Measurements from ENCODE around the gene BMP8B. TPM values are rescaled to one million over a fixed set of nuclear protein-coding genes. Genes with fewer than 3 reads are reported as not detected.
"Not testable (repeated sequence)": the region's sequence is repeated elsewhere in the genome, so short reads cannot be mapped to it uniquely, and the experiment has no call there.

The BMP8B gene
- total RNA-seq, 1 experiment from 2014 or later, result 12.6 TPM

DNA sequence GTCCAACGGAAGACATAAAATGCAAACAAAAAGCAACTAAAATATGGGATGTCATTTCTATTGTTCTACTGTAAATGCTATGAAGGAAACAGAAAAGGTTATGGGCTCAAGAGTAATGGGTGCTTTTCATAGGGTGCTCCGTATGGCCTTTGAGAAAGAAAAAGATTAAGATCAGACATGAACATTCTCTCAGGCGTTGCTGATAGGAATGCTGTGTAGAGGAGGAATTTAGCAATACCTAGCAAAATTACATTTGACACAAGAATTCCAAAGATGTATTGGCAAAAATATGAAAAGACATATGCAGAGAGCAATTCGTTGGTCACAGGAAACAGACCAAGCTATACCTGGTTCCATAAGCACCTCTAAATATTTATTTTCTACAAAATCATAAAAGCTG is 11.8 kb downstream of the BMP8B start:
- no peaks in the 10 kb centered on the region for H3K9me3 ChIP-seq (replicated peaks)
- no peaks in the 10 kb centered on the region for H3K36me3 ChIP-seq
- no peaks in the 10 kb centered on the region for H3K27me3 ChIP-seq
- H3K27ac ChIP-seq, result peak overlapping the region; percentile 31
- no peak overlapping the region for H3K4me3 ChIP-seq
- DNase-seq, result no peak
- H3K4me1 ChIP-seq, result peaks cover 15% of the 10 kb centered on the region

DNA sequence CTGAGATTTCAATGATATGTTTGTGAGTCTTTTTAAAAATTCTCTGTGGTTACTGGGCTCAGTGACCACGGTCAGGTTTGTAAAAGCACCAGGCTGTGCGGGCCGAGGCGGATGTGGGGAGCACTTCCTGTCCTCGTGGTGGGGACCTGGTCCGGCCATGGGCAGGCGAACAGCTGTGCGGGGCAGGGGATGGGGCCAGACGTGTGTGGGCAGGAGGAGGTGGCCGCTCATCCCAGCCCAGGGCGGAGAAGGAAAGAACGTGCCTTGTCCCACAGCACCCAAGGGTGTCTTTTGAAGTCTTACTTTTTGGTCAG is 12.3 kb downstream of the BMP8B start:
- Histone ChIP-seq H3K27me3 (no peaks in the 10 kb centered on the region), H3K9me3 (replicated peaks) (no peaks in the 10 kb centered on the region), H3K4me3 (no peak overlapping the region), H3K27ac (peak overlapping the region; percentile 31), H3K4me1 (peaks cover 15% of the 10 kb centered on the region), H3K36me3 (no peaks in the 10 kb centered on the region)
- peak; percentile 88 to 94 for DNase-seq

DNA sequence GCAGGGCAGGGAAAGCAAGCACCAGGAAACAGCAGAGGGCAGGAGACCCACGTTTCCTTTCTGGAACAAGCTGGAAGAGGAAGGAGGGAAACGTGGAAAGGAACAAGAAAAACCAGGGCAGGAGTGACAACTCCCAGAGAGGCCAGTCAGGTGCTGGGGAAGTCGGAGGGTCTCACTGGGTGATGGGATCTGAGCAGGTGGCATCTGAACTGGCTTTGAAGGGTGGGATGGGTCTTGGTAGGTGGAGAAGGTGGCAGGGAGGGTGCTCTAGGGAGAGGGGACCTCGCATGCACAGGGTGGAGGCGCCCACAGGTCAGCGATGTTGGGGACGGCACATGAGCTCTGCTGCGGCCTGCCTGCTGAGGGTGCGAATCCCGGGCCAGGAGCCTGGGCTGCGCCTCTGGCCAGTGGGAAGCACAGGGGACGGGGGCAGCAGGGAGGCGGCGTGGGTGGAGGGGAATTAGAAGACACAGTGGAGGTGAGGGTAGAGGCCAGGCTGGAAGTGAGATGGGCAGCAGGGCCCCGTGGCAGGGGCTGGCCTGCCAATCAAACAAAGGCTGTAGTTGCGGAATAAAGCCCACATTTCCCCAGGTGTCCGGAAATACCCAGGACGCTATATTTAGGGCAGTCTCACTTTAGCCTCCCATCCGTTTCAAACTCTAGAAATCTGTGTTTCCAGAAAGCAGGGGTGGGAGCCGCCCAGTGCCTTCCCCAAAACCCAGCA is 12.8 kb downstream of the BMP8B start:
- not testable (repeated sequence) for DNase-seq; H3K9me3 ChIP-seq (replicated peaks); H3K4me3 ChIP-seq; H3K27me3 ChIP-seq; H3K36me3 ChIP-seq
- H3K4me1 ChIP-seq, result peaks cover 15% of the 10 kb centered on the region
- peak overlapping the region; percentile 31 for H3K27ac ChIP-seq

DNA sequence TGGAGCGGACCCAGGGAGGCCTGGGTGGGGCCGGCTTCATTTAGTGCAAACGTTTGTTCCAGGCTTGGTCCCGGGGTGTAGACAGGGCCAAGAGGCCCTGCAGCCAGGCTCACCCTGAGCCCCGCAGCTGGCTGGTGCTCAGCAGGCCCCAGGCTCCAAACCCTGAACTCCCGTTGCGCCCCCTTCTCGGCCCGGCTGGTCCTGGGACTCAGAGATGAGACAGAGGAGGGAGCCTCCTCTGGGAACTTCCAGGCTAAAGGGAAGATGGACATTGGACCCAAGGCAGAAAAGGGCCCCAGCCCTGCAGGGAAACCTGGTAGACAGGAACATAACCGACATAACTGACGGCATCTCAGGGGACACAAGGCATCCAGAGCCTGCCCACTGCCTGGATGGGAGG is 13.5 kb downstream of the BMP8B start:
- H3K27me3 ChIP-seq; H3K36me3 ChIP-seq; DNase-seq; H3K4me3 ChIP-seq; H3K9me3 ChIP-seq (replicated peaks); H3K27ac ChIP-seq: not testable (repeated sequence)
- peaks cover 15% of the 10 kb centered on the region for H3K4me1 ChIP-seq

DNA sequence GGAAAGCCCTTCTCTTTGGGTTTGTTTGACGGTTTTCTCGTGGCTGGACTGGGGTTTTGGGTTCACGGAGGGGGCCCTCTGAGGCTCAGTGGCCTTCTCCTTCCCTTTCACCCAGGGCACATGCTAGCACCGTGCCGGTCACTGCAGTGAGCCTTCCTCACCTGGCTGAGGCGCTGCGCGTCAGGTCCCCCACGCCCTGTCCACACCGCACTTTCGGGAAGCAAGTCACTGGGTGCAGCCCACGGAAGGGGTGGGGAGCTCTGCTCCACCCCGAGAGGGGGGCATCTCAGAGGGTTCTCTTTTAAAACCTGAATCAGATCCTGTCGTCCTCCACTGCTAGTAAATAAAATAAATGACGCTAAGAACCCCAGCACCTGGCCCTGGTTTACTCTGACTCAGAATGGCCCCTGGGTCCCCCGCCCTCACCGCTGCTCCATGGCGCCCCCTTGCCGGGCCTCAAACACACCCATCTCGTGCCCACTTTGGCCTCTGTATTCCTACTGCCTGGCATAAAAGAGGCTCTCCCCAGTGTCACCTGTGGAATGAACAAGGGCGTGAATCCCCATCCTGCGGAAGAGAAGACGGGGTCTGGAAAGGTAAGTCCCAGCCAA is 15.2 kb downstream of the BMP8B start:
- not testable (repeated sequence) for H3K27me3 ChIP-seq; H3K9me3 ChIP-seq (replicated peaks); DNase-seq; H3K27ac ChIP-seq; H3K4me3 ChIP-seq; H3K36me3 ChIP-seq
- H3K4me1 ChIP-seq, result peaks cover 15% of the 10 kb centered on the region

DNA sequence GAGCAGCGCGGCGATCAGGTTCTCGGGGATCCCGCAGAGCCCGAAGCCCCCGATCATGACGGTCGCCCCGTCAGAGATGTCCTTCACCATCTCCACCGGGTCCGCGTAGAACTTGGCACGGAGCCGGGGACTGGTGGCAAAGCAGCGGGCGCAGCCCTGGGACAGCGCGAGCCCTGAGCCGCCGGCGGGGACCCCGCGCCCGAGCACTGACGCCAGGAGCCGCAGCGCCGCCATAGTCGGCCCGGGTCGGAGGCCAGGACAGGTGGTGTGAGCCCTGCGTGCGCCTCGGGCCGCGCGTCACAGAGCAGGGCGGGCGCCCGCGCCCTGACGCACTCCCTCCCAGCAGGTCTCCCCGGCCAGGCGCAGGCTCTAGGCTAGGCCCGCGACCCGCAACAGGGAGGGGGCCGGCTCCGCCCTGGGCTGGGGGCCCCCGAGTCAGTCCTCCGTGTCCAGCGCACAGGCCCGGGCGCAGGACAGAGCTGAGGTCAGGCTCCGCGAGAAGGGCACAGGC is 17.6 kb downstream of the BMP8B start, which contains the start of gene OXCT2:
Gene OXCT2 (minus strand): TSS at position 327 of the 511 bp plus-strand sequence. CDS start 93 bp downstream, at position 234.
- H3K27ac ChIP-seq; H3K36me3 ChIP-seq; DNase-seq; H3K4me1 ChIP-seq; H3K4me3 ChIP-seq; H3K9me3 ChIP-seq (replicated peaks); H3K27me3 ChIP-seq: not testable (repeated sequence)

DNA sequence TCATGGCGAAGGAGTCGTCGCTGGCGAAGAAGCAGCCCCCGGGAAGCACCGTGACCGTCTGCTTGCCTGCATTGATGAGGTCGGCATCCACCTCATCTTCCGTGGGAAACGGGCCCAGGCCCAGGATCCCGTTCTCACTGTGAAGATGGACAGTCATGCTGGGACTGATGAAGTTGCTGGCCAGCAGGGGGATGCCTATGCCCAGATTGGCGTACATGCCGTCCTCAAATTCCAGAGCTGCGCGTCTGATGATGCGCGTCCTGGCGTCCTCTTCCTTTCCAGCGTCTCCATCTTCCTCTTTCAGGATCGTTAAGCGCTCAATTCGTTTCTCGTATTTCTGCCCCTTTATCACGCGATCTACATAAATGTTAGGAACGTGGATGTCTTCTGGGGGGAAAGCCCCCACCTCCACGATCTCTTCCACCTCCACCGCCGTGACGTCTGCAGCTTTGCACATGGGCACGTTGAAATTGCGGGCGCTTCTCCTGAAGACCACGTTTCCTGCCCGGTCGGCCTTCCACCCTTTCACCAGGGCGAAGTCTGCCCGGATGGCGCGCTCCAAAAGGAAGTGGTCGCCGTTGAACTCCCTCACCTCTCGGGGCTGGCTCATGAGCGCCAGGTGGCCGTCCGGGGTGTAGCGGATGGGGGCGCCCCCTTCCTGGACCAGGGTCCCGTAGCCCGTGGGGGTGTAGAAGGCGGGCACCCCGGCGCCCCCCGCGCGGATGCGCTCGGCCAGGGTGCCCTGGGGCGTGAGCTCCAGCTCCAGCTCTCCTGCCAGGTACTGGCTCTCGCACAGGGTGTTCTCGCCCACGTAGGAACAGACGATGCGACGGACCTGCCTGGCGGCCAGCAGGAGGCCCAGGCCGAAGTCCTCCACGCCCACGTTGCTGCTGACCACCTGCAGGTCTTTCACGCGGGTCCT is 18.3 kb downstream of the BMP8B start:
- H3K4me3 ChIP-seq, result not testable (repeated sequence)

DNA sequence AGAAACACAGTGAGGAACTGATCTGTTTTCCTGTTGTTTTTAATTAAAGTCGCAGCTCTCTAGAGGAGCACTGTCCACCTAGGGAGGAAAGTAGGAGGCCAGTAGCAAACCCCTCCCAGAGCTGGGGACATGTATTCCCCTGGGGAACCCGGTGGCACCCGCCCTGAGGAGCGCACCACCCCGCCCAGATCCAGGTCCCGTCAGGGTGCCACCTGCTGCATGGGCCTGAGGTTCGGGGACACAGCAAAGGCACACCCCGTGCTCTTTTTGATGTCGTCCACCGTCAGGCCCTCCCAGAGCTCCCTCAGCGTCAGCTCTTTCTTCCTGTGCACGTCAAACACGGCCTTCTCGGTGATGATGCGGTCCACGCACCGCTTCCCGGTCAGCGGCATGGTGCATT is 19.2 kb downstream of the BMP8B start:
- not testable (repeated sequence) for H3K4me1 ChIP-seq; H3K4me3 ChIP-seq; H3K36me3 ChIP-seq; H3K27me3 ChIP-seq; H3K9me3 ChIP-seq (replicated peaks); DNase-seq; H3K27ac ChIP-seq

More for the DNA sequence above, 18.3 kb downstream of the BMP8B start:
- not testable (repeated sequence) for H3K36me3 ChIP-seq; H3K27me3 ChIP-seq; H3K9me3 ChIP-seq (replicated peaks); DNase-seq; H3K27ac ChIP-seq; H3K4me1 ChIP-seq

DNA sequence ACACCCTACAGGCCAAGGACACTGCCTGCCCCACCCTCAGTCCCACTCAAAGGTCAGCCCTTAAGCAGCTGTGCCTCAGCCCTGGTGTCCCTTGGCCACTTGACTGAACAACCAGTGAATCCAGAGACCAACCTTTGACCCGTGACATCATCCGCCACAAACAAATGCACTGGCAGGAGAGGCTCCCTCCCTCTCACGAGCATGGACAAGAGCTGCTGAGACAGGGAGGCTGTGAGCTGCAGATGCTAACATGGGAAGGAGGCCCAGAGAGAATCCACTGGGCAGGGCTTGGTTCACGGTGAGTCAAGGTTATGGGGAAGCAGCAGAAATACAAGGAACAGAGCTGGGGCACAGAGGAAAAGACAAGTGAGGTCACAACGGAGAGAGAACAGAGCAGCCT is 22.2 kb downstream of the BMP8B start:
- not testable (repeated sequence) for H3K4me1 ChIP-seq; H3K27ac ChIP-seq; H3K36me3 ChIP-seq; H3K9me3 ChIP-seq (replicated peaks); H3K4me3 ChIP-seq; DNase-seq; H3K27me3 ChIP-seq

DNA sequence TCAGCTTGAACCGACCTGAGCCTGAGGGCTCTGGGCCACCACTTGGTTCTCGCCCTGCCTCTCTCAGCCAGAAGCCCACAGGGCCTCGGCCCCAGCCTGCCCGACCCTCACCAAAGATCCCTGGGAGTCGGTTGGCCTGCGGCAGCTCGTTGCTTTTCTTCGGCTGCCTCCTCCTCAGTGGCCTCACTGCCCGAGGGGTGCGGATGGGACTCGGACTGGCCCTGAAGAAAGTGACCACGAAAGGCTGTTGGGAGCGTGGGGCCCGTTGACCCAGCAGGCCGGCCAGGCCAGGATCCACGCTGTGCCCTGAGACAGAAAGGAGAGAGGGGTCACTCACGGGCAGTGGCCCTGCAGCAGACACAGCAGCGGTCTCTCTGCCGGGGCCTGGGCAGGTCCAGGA is 24.2 kb downstream of the BMP8B start:
- DNase-seq; H3K27ac ChIP-seq; H3K27me3 ChIP-seq; H3K4me1 ChIP-seq; H3K36me3 ChIP-seq; H3K4me3 ChIP-seq; H3K9me3 ChIP-seq (replicated peaks): not testable (repeated sequence)

DNA sequence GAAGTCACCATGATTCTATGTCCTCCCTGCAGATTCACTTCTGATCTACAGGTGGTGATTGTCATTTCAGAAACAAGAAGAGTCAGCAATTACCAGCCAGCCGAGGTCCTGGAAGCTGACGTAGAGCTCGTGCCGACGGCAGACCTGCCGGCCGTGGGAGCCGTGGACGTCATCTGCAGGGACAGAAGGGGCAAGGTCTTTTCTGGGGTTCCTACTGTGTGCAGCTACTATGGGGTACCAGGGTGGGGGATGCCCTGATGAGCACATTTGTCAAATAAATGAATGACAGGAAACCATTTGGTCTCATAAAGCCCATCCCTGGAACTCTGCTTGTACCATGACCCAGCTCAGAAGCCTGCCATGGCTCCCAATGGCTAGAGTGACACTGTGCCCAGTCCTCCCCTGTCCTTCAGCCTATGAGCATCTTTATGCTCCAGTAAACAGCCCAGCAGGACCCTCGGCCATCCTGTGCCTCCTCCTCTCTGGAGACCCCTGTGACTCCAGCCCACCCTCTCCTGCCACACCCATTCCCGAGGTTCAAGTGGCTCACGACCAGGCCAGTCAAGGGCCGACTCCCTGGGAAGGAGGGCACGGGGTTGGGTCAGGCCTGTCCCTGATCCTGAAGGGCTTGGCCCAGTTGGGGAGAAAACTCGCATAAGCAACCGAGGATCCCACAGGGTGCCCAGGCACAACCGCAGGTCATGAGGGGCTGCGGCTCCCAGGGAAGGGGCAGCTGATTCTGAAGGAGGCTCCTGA is 24.9 kb downstream of the BMP8B start:
- not testable (repeated sequence) for H3K27ac ChIP-seq; H3K9me3 ChIP-seq (replicated peaks); H3K4me1 ChIP-seq; DNase-seq; H3K27me3 ChIP-seq; H3K4me3 ChIP-seq; H3K36me3 ChIP-seq

DNA sequence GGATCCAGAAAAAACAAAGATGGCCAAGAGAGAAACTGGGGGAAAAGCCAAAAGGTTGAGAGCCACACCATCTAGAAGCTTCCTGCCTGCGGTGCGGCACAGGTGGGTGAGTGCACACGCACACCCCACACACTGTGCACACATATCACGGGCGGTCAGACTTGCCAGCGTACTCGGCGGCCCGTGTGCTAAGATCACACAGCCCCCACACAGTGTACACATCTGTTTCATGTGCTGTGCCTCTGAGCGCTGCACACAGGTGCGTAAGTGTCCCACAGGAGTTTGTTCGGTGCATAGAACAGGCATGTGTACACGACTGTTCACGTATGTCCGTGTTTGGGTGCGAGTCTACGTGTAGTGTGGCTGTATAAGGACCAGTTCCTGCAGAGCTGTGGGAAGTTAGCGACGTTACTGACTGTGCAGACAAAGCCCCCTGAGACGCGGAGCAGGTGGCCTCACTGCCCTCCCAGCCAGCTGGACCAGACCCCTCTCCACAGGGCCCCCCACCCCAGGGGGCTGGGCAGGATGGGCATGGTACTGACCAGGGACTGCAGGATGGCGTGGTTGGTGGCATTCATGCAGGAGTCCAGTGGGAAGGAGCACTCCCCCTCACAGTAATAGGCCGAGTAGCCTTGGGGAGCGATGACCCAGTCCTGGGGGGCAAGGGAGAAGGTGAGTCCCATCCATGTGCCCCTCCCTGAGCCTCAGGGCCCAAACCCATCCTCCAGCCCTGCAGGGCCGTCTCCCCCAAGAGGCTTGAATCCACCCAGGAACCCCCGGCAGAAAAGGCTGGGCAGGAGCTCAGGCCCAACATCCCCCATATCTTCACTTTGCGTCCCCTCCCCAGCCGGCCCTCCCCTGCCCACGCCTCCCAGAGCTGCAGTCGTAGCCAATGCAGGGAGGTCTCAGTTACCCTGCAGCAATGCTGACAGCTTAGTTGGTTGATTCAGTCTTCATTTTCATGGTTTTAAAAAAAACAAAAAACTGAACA is 25.8 kb downstream of the BMP8B start:
- H3K36me3 ChIP-seq, result 0 out of 2 replicates have a peak, but pooled peaks cover 1% of the 10 kb centered on the region
- no peaks in the 10 kb centered on the region for H3K9me3 ChIP-seq (replicated peaks)
- no peaks in the 10 kb centered on the region for H3K27me3 ChIP-seq
- H3K4me1 ChIP-seq, result no peaks in the 10 kb centered on the region
- H3K4me3 ChIP-seq, result no peak overlapping the region
- no peak overlapping the region for H3K27ac ChIP-seq
- DNase-seq, result no peak

DNA sequence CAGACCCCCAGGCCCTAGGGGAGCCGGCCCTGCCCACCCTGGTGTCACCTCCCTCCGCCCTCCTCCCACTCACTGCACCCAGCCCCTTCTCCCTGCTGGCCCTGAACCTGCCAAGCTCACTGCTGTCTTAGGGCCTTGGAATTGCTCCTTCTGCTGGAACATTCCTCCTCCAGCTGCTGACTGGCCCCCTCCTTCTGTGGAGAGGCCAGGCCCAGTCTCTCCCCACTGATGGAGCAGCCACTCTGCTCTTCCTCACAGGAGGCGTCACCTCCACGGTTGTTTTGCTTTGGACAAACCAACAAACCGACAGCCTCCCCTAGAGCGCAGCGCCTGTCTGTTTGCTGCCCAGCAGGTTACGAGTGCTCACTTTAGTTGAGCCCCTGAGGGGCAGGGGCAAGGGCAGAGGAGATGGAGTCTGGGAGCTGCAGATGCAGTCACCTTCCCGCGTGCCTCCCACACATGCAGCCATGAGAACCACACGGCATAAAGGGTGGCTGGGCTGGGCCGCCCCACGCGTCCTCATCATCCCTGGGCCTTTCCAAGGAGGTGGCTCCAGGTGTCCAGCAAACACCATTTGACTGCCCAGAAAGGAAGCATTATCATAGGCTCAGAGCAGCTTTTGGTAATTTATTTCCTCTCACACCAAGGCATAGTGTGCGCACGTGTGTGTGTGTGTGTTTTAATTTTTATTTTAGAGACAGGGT is 27.0 kb downstream of the BMP8B start:
- no peaks in the 10 kb centered on the region for H3K4me1 ChIP-seq
- no peak for DNase-seq
- H3K4me3 ChIP-seq, result no peak overlapping the region
- no peak overlapping the region for H3K27ac ChIP-seq
- no peaks in the 10 kb centered on the region for H3K9me3 ChIP-seq (replicated peaks)
- H3K36me3 ChIP-seq, result peaks cover 7% of the 10 kb centered on the region; the same call in 1 of the 2 replicates
- H3K27me3 ChIP-seq, result no peaks in the 10 kb centered on the region

Data from SJCRH30 (cell line).